ENCODE measurements around the gene LRIG1.

Gene LRIG1

DNA sequence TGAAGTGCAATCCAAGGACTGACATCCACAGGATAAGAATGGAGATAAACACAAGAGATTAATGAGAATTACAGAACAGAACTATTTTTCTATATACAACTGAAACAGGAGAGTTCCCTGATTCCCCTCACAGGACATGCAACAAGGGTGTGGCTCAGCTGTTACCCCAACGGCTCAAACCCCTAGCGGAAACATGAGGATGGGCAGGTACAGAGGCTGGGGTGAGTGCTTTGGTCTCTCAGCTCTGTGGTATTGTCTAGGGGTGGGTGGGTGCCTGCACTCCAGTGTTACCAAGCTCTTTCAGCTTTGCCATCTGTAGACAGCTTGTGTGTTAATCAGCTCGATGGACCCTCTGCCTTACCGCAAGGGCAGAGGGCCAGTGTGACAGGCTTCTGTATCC lies 17.8 kb upstream of the LRIG1 start:
- H3K9me3 Mint-ChIP-seq, result no peaks in the 10 kb centered on the region
- H3K4me3 Mint-ChIP-seq, result no peak overlapping the region
- peaks cover 35% of the 10 kb centered on the region for H3K27me3 Mint-ChIP-seq (ENCODE audit: low read depth)
- no peaks in the 10 kb centered on the region for H3K36me3 Mint-ChIP-seq (ENCODE audit: low read depth)
- H3K27ac Mint-ChIP-seq, result no peak overlapping the region
- no peaks in the 10 kb centered on the region for H3K4me1 Mint-ChIP-seq (ENCODE audit: low read depth)
- no peak for DNase-seq (ENCODE audit: low spot score)

DNA sequence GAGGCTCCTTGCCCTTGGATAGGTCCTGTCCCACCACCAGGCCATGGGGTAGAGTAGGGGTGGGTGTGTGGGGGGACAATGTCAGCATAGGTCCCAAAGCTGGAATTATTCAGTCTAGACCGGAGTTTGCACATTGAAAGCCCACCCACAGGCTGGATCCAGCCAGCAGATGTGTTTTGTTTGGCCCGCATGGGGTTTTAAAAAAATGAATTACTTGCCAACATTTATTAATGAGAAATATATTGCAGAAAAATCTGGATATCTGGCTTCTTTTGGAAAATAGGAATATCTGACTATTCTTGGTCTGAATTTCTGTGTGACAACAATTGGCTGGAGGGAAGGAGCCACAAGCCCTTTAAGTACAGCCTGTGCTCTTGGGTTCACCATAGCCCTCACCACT lies 17.3 kb upstream of the LRIG1 start:
- peaks cover 36% of the 10 kb centered on the region for H3K27me3 Mint-ChIP-seq (ENCODE audit: low read depth)
- H3K4me1 Mint-ChIP-seq (ENCODE audit: low read depth), result no peaks in the 10 kb centered on the region
- no peak overlapping the region for H3K27ac Mint-ChIP-seq
- no peak overlapping the region for H3K4me3 Mint-ChIP-seq
- H3K36me3 Mint-ChIP-seq (ENCODE audit: low read depth), result no peaks in the 10 kb centered on the region
- DNase-seq (ENCODE audit: low spot score), result no peak
- H3K9me3 Mint-ChIP-seq, result no peaks in the 10 kb centered on the region

DNA sequence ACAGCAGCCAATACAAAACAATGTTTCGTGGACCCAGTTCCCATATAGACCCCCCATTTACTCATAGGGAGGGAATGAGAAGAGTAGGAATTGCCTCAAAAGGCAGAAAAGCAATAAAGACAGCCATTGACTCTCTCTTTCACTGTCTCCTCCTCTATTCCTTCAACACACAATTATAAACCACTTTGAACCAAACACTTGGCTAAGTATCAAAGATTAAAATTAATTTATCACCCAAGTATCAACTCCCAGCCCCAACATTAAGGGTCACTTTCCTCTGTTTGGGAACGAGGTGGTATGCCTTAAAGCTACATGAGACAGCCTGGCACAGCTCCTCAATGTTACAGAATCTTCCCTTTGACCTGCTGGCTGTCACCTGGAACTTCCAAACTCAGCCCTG lies 16.4 kb upstream of the LRIG1 start:
- Mint-ChIP-seq H3K9me3 (no peaks in the 10 kb centered on the region), H3K27me3 (ENCODE audit: low read depth) (peaks cover 38% of the 10 kb centered on the region), H3K27ac (no peak overlapping the region), H3K4me1 (ENCODE audit: low read depth) (no peaks in the 10 kb centered on the region), H3K4me3 (no peak overlapping the region), H3K36me3 (ENCODE audit: low read depth) (no peaks in the 10 kb centered on the region)
- DNase-seq (ENCODE audit: low spot score), result no peak

DNA sequence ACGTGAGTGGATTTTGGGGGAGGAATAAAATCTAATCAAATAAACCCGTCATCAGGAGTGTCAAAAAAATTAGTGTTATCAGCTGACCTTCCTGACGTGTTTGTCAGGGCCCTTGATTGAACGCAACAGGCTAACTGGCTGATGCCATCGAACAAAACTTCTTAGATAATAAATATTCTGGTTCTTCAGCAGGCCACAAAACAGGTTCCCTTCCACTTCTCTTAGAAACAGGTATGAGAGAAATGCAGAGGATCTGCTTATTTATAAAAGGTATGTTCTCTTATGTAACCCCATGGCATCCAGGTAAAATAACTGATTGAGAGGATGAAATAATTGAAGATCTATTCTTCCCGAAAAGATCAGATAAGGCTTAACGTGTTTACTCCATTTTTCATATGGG lies 7.6 kb upstream of the LRIG1 start:
- Mint-ChIP-seq H3K4me3 (no peak overlapping the region), H3K27ac (no peak overlapping the region), H3K4me1 (ENCODE audit: low read depth) (peaks cover 10% of the 10 kb centered on the region), H3K27me3 (ENCODE audit: low read depth) (peaks cover 38% of the 10 kb centered on the region), H3K36me3 (ENCODE audit: low read depth) (no peaks in the 10 kb centered on the region), H3K9me3 (no peaks in the 10 kb centered on the region)
- no peak for DNase-seq (ENCODE audit: low spot score)

DNA sequence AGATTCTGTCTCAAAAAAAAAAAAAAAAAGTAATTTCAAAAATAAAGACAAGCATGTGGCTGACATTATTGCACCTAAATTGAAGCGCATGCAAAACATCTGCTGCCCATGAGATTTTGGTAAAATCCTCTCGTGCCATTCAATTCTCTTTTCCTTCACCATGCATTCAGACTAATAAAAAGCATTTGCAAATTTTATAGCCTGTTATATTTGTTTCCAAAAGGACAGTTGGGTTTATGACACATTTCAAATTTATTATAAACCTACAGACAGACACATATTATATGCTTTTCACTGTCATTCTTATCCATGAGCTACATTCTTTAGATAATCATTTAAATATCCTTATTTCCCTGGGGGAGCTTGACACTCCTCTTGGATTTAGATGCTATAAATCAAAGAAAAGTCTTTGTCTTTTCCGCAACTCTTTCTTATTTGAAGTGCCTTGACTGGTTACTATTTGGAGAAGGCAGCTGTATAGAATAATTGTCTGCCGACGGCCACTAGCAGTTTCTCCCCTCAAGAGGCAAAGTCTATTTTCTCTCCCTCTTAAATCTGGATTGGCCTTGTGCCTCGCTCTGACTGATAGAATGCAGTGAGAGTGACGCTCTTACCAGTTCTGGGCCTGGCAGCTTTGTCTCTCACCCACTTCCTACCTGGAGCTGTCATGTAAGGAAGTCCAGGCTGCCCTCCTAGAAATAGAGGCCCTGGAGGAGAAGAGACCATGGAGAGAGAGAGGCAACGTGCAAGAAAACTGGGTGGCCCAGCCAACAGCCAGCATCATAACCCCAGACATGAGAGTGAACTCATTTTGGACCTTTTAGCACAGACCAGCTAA lies 6.8 kb upstream of the LRIG1 start:
- no peak overlapping the region for H3K4me3 Mint-ChIP-seq
- no peaks in the 10 kb centered on the region for H3K9me3 Mint-ChIP-seq
- no peaks in the 10 kb centered on the region for H3K36me3 Mint-ChIP-seq (ENCODE audit: low read depth)
- H3K4me1 Mint-ChIP-seq (ENCODE audit: low read depth), result peaks cover 18% of the 10 kb centered on the region
- H3K27me3 Mint-ChIP-seq (ENCODE audit: low read depth), result peaks cover 41% of the 10 kb centered on the region
- no peak for DNase-seq (ENCODE audit: low spot score)
- no peak overlapping the region for H3K27ac Mint-ChIP-seq

DNA sequence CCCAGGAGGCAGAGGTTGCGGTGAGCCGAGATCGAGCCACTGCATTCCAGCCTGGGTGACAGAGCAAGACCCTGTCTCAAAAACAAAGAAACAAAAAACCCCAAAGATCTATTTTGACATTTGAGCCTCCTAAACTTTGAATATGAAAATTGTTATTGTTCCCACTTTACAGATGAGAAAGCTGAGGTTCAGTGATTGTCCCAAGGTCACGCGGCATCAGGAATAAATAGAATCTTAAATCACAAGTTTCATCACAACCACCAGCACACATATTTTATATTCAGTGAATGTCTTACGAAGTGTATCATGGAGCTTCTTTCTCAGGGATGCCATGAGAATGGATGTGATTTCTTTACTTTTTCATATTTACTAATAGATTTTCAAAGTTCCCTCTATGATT lies 5.3 kb upstream of the LRIG1 start:
- no peak for DNase-seq (ENCODE audit: low spot score)
- peaks cover 39% of the 10 kb centered on the region for H3K27me3 Mint-ChIP-seq (ENCODE audit: low read depth)
- H3K4me3 Mint-ChIP-seq, result no peak overlapping the region
- H3K27ac Mint-ChIP-seq, result no peak overlapping the region
- no peaks in the 10 kb centered on the region for H3K9me3 Mint-ChIP-seq
- H3K4me1 Mint-ChIP-seq (ENCODE audit: low read depth), result peaks cover 26% of the 10 kb centered on the region
- H3K36me3 Mint-ChIP-seq (ENCODE audit: low read depth), result no peaks in the 10 kb centered on the region

DNA sequence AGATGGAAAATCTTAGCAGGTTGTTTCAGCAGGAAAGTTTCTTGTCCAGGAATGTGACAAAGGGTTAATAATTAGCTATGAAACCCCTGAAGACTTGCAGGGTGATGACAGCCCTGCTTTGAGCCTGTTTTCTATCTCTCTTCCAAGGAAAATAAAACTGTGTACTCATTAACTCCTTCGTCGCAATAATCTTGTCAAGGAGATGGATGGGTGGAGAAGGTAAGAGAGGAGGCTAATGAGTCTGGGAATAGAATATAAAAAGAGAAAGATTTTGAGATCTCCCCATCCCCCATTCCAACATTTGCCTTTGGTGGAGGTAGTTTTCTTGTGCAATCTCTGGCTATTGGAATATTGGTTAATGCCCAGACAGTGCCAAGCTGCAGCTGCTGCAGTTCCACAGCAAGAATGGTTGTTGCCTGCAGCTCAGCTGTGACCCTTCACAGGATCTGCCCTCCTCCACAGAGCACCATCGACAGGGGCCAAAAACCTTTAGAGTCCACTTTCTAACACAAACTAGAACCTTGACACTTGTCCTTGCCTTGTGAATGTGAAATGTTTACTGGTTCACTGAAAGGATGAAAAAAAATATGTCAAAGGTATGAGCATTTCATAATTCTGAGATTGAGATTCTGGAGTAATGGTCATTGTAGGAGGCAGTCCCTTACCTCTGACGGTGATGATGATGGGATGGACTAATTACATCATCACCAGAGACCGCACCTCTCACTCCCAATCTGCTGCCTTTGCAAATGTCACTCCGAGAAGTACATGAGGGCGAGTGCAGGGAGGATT lies 4.2 kb upstream of the LRIG1 start:
- no peak overlapping the region for H3K27ac Mint-ChIP-seq
- H3K27me3 Mint-ChIP-seq (ENCODE audit: low read depth), result peaks cover 31% of the 10 kb centered on the region
- peaks cover 28% of the 10 kb centered on the region for H3K4me1 Mint-ChIP-seq (ENCODE audit: low read depth)
- H3K36me3 Mint-ChIP-seq (ENCODE audit: low read depth), result no peaks in the 10 kb centered on the region
- no peaks in the 10 kb centered on the region for H3K9me3 Mint-ChIP-seq
- H3K4me3 Mint-ChIP-seq, result no peak overlapping the region
- no peak for DNase-seq (ENCODE audit: low spot score)

DNA sequence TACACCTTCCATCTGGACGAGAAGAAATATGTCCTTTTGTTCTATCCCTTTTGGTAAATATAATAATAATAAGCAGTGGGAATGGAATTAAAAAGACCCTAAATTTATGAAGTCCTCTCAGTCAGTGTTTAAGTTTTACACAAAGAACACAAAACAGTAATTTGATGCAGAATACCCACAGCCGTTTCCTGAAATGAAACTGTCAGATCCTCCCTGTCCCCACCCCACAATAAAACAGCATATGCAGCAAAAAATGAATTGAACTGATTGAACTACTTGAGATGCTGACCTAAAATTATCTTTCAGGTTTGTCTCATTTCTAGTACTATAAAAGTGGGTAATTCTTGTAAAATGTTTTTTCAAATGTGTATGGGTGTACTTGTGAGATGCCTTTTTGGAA lies 2.2 kb upstream of the LRIG1 start:
- no peak for DNase-seq (ENCODE audit: low spot score)
- Mint-ChIP-seq H3K4me1 (ENCODE audit: low read depth) (peaks cover 42% of the 10 kb centered on the region), H3K27ac (no peak overlapping the region), H3K27me3 (ENCODE audit: low read depth) (peaks cover 31% of the 10 kb centered on the region), H3K36me3 (ENCODE audit: low read depth) (no peaks in the 10 kb centered on the region), H3K9me3 (no peaks in the 10 kb centered on the region), H3K4me3 (peak overlapping the region; percentile 35)

DNA sequence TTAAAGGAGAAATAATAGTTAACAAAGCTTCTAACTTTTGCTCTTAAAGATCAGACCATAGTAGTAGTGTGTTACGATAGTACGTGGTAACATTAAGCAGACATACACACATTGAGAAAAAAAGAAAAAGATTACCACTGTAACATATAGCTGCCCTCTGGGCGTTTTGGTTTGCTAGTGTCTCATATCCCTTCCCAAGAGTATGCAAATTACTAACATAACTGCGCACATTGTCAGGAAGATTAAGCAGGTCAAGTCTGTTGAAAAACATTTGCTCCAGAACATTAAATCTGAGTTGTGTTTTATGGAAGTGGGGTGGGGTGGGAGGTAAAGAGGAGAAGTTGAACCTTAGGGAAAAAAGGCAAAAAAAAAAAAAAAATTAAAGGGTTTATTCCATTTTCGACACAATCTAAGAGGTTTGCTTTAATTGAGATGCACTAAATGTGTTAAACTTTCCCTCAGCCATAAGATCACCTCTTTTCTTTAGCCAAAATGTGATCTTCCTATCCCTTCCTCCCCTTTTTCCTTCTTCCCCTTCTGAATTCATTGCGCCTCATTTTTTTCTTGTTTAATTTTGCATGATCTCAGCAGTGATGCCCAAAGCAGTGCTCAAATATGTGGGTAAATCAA lies 1.5 kb upstream of the LRIG1 start:
- Mint-ChIP-seq H3K4me1 (ENCODE audit: low read depth) (peaks cover 46% of the 10 kb centered on the region), H3K27me3 (ENCODE audit: low read depth) (peaks cover 31% of the 10 kb centered on the region), H3K36me3 (ENCODE audit: low read depth) (no peaks in the 10 kb centered on the region), H3K9me3 (no peaks in the 10 kb centered on the region), H3K4me3 (peak overlapping the region; percentile 35), H3K27ac (no peak overlapping the region)
- DNase-seq (ENCODE audit: low spot score), result no peak

DNA sequence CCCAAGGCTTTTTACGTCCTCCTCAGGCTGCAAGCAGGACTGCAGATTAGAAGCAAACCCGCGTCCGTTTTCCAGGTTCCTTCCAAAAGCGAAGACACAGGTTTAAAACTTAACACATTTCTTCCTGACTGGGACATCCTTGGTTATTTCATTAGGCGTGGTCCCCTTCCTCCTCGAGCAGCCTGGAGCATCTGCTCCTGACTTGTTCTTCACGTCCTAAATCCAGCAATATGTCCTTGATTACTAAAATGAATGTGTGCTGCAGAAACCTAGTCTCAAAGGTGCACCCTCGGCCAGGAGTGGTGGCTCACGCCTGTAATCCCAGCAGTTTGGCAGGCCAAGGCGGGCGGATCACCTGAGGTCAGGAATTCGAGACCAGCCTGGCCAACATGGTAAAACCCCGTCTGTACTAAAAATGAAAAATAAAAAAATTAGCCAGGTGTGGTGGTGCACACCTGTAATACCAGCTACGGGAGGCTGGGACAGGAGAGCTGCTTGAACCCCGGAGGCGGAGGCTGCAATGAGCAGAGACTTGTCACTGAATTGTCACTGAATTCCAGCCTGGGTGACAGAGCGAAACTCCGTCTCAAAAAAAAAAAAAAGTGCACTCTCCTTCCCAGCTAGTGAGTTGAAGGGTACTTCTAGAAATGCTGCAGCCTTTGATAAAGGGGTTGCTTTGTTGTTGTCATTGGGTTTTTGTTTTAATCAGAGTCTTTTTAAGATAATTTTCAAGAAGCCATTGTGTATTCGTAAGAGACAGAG lies 842 bp upstream of the LRIG1 start:
- no peak for DNase-seq (ENCODE audit: low spot score)
- Mint-ChIP-seq H3K9me3 (no peaks in the 10 kb centered on the region), H3K27ac (no peak overlapping the region), H3K4me1 (ENCODE audit: low read depth) (peaks cover 50% of the 10 kb centered on the region), H3K27me3 (ENCODE audit: low read depth) (peaks cover 31% of the 10 kb centered on the region), H3K4me3 (peak overlapping the region; percentile 89), H3K36me3 (ENCODE audit: low read depth) (no peaks in the 10 kb centered on the region)

DNA sequence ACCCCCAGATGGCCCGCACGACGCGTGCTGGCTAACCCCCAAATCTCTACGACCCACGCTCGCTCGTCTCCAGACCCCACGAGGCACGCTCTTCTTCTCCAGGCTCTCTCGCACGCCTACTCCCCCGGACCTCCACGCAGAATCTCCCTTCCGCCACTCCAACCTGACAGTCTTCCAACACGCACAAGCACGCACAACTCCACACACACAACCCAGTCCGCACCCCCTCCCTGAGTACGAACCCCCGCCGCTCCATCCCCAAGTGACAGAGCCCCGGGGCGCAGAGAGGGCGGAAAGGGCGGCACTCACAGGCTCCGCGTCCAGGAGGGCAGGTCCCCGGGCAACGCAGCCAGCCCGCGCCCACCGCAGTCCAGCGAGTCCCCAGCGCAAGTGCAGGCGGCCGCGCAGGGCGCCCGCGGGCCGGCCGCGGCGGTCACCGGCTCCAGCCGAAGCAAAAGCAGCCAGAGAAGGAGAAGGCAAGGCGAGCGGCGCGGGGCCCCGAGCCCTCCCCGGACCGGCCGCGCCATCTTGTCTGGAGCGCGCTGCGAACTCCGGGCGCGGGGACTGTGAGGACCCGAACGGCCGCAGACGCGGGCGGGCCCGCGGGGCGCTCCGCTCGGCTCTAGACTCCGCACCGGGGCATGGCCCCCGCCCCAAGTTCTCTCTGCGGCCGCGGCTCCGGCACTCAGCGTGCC lies 794 bp downstream of the LRIG1 start:
- Mint-ChIP-seq H3K4me3 (peak overlapping the region; percentile 87), H3K36me3 (ENCODE audit: low read depth) (peaks cover 5% of the 10 kb centered on the region), H3K27me3 (ENCODE audit: low read depth) (peaks cover 25% of the 10 kb centered on the region), H3K27ac (peak overlapping the region; percentile 81), H3K9me3 (no peaks in the 10 kb centered on the region), H3K4me1 (ENCODE audit: low read depth) (peaks cover 64% of the 10 kb centered on the region)
- DNase-seq (ENCODE audit: low spot score), result peak; percentile 42

DNA sequence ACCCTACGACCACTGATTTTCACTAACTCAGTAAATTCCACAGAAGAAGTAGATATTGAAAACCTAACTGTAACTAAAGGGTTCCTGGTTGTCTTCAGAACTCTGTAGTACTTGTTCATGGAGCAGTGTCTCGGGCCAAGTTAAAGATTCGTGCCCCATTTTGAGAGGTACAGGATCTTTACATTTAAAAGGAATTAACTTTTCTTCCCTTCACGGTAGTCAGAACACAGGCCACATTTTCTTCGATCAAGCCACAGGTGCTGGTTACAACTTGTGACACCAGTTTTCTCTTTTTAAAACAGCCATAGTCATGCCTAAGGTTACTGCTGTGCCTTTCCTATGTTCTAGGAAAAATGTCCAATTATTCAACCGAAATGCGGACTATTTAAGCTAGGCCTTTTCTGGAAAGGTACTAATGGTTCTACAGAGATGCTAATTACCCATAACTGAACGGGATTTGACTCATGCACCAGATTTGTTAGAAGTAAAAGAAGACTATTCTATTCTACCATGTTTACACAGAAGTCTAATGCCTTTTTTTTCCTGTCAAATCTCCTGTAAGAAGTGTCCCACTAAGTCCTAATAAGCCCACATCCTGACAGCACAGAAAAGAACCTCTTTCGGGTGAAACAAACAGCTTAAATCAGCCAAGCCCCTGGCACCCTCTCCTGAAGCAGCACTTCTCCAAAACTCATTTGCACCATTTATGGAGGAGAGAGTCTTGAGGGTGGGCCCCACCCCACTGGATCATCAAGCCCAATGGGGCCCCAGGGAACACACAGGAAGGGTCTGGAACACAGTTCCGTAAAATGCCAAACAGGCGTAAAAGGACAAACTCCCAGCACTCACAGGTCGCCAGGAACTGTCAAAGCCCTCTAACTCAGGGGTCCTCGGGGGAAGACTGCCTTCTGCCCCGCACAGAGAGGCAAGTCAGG lies 1.9 kb downstream of the LRIG1 start:
- DNase-seq (ENCODE audit: low spot score), result no peak
- Mint-ChIP-seq H3K4me3 (peak overlapping the region; percentile 87), H3K9me3 (no peaks in the 10 kb centered on the region), H3K27ac (peak overlapping the region; percentile 81), H3K27me3 (ENCODE audit: low read depth) (peaks cover 20% of the 10 kb centered on the region), H3K36me3 (ENCODE audit: low read depth) (peaks cover 7% of the 10 kb centered on the region), H3K4me1 (ENCODE audit: low read depth) (peaks cover 73% of the 10 kb centered on the region)

Measured in T-helper 2 cell treated with Interferon-gamma antibody and Interleukin-4, amounts not matched to agents 5 μg/mL and 100 μg/mL, for 36 hours (primary cell).